ENCODE data around the gene DDX3X. TPM values are rescaled to one million over a fixed set of nuclear protein-coding genes. Genes with fewer than 3 reads are reported as not detected.

Gene DDX3X
- total RNA-seq, 1 experiment from 2014 or later, result 303 TPM

GRCh38 chrX:41326431-41326830, 7.5 kb upstream of the DDX3X start:
- no peak for DNase-seq (ENCODE audit: extremely low read depth, low read depth)

GRCh38 chrX:41327341-41327740, 6.6 kb upstream of the DDX3X start:
- no peak for DNase-seq (ENCODE audit: extremely low read depth, low read depth)

GRCh38 chrX:41329101-41329500, 4.9 kb upstream of the DDX3X start:
- DNase-seq (ENCODE audit: extremely low read depth, low read depth), result no peak

GRCh38 chrX:41332005-41332404, 2.0 kb upstream of the DDX3X start:
- DNase-seq (ENCODE audit: extremely low read depth, low read depth), result no peak

- DNase-seq (ENCODE audit: extremely low read depth, low read depth), result no peak
Measured at GRCh38 chrX:41332408-41333002, 1.5 kb upstream of the DDX3X start.

- peak; percentile 89 for DNase-seq (ENCODE audit: extremely low read depth, low read depth)
Measured at GRCh38 chrX:41333003-41333743, 789 bp upstream of the DDX3X start.

GRCh38 chrX:41334363-41335197, 618 bp downstream of the DDX3X start:
- peak; percentile 62 for DNase-seq (ENCODE audit: extremely low read depth, low read depth)

- no peak for DNase-seq (ENCODE audit: extremely low read depth, low read depth)
Measured at GRCh38 chrX:41335198-41335957, 1.4 kb downstream of the DDX3X start.

- no peak for DNase-seq (ENCODE audit: extremely low read depth, low read depth)
Measured at GRCh38 chrX:41335958-41336331, 2.0 kb downstream of the DDX3X start.

- DNase-seq (ENCODE audit: extremely low read depth, low read depth), result no peak
Measured at GRCh38 chrX:41336447-41336846, 2.5 kb downstream of the DDX3X start.

- no peak for DNase-seq (ENCODE audit: extremely low read depth, low read depth)
Measured at GRCh38 chrX:41337140-41337539, 3.2 kb downstream of the DDX3X start.

- no peak for DNase-seq (ENCODE audit: extremely low read depth, low read depth)
Measured at GRCh38 chrX:41338436-41338835, 4.5 kb downstream of the DDX3X start.

GRCh38 chrX:41339148-41339547, 5.2 kb downstream of the DDX3X start:
- no peak for DNase-seq (ENCODE audit: extremely low read depth, low read depth)

- no peak for DNase-seq (ENCODE audit: extremely low read depth, low read depth)
Measured at GRCh38 chrX:41344053-41344452, 10.1 kb downstream of the DDX3X start.

- no peak for DNase-seq (ENCODE audit: extremely low read depth, low read depth)
Measured at GRCh38 chrX:41347186-41347585, 13.2 kb downstream of the DDX3X start.

GRCh38 chrX:41348551-41348950, 14.6 kb downstream of the DDX3X start:
- no peak for DNase-seq (ENCODE audit: extremely low read depth, low read depth)

GRCh38 chrX:41350150-41350975, 16.4 kb downstream of the DDX3X start:
- DNase-seq (ENCODE audit: extremely low read depth, low read depth), result no peak

GRCh38 chrX:41350976-41351569, 17.1 kb downstream of the DDX3X start:
- DNase-seq (ENCODE audit: extremely low read depth, low read depth), result no peak

GRCh38 chrX:41351923-41352322, 18.0 kb downstream of the DDX3X start:
- no peak for DNase-seq (ENCODE audit: extremely low read depth, low read depth)
